GM10248 (cell line): Measurements from ENCODE around the gene HYCC1.

ENCODE experiments used
- CTCF ChIA-PET: fragments of 300-600 bp; sonication (Branson Sonifier 250); formaldehyde crosslinking; extraction: SDS; loops from one replicate; lab custom pipeline; 2021; ENCODE audit warnings: antibody characterized with exemption; lab: Yijun Ruan, JAX
- POLR2A ChIA-PET: fragments of 350-650 bp; sonication (Branson Sonifier 250); formaldehyde crosslinking; extraction: SDS; loops from one replicate; lab custom pipeline; 2020; ENCODE audit warnings: antibody characterized with exemption; lab: Yijun Ruan, JAX
- DNase-seq: peaks from one replicate; pipeline ENCODE4 v3.0.0; 2012; ENCODE audit errors: extremely low spot score
- CTCF ChIP-seq: IDR thresholded peaks from 2 replicates; pipeline ENCODE4 v1.5.1; 2012; ENCODE audit warnings: mild to moderate bottlenecking, low read depth; ENCODE audit errors: extremely low read depth, missing control alignments, control extremely low read depth

Gene HYCC1

GRCh38 chr7:22998519-22998896 is 15.4 kb downstream of the HYCC1 start:
- CTCF ChIA-PET: no interaction called here
- POLR2A ChIA-PET: no interaction called here
- no peak for DNase-seq
- TF ChIP-seq CTCF: no peak

- ChIA-PET POLR2A (no interaction called here), CTCF (no interaction called here)
- no peak for DNase-seq
- TF ChIP-seq CTCF: no peak
These were observed 15.9 kb downstream of the HYCC1 start for GRCh38 chr7:22997871-22998518.

- ChIA-PET CTCF (interaction anchor here (1.3 to 4.8 kb wide), 6 partner anchors 9 to 136 kb away, joined by 3 to 18 read pairs (median 5); no protein-coding TSS in a partner anchor), POLR2A (interaction anchor here (0.6 kb wide), 2 partner anchors 59 to 187 kb away, joined by 4 to 7 read pairs; no protein-coding TSS in a partner anchor)
- no peak for TF ChIP-seq CTCF
- no peak for DNase-seq
These were observed 17.5 kb downstream of the HYCC1 start for GRCh38 chr7:22996470-22996869.

- DNase-seq: no peak
- no peak for TF ChIP-seq CTCF
- CTCF ChIA-PET: interaction anchor here (1.3 to 4.8 kb wide), 9 partner anchors 9 to 134 kb away, joined by 3 to 18 read pairs (median 4); no protein-coding TSS in a partner anchor
- POLR2A ChIA-PET: no interaction called here
These were observed 18.9 kb downstream of the HYCC1 start for GRCh38 chr7:22995011-22995410.

GRCh38 chr7:22992874-22993840 is 20.8 kb downstream of the HYCC1 start:
- TF ChIP-seq CTCF: no peak
- POLR2A ChIA-PET: interaction anchor here (0.6 kb wide), 1 partner anchor 61 kb away, joined by 9 read pairs; no protein-coding TSS in a partner anchor
- CTCF ChIA-PET: interaction anchor here (1.0 to 4.8 kb wide), 5 partner anchors 8 to 63 kb away, joined by 3 to 18 read pairs (median 4); no protein-coding TSS in a partner anchor

GRCh38 chr7:22990588-22990949 is 23.4 kb downstream of the HYCC1 start:
- TF ChIP-seq CTCF: no peak
- ChIA-PET POLR2A (no interaction called here), CTCF (no interaction called here)
- no peak for DNase-seq

More at GRCh38 chr7:22992874-22993840, 20.8 kb downstream of the HYCC1 start:
- DNase-seq: no peak
